H1 (cell line): ENCODE results near the gene WDR13.

Experiments
- BACH1 ChIP-seq: IDR thresholded peaks from 2 replicates; pipeline ENCODE4 v1.6.1; 2012; ENCODE audit warnings: low read length, improper control_type of control experiment
- BRCA1 ChIP-seq: IDR thresholded peaks from 2 replicates; pipeline ENCODE4 v1.6.1; 2012; ENCODE audit warnings: low read depth, low read length, improper control_type of control experiment
- CTCF ChIP-seq, 3 experiments: IDR thresholded peaks; 1 replicate in 2 of 3; 2 replicates in 1 of 3; pipeline versions ENCODE4 v1.5.1 to v1.6.1; 2011; ENCODE audit warnings: low read length in 3 of 3, mild to moderate bottlenecking in 3 of 3, inconsistent platforms in 2 of 3, low read depth in 1 of 3, moderate library complexity in 1 of 3; ENCODE audit not compliant: insufficient read depth in 1 of 3; ENCODE audit errors: control extremely low read depth in 1 of 3
- EZH2 ChIP-seq: fragments of 200-600 bp; sonication (generic); IDR thresholded peaks from 2 replicates; pipeline ENCODE4 v1.7.1; 2012; ENCODE audit warnings: low read depth, mild to moderate bottlenecking, moderate library complexity, low read length, inconsistent platforms; ENCODE audit not compliant: severe bottlenecking
- JUN ChIP-seq: IDR thresholded peaks from 2 replicates; pipeline ENCODE4 v1.6.1; 2011; ENCODE audit warnings: low read depth, mild to moderate bottlenecking, improper control_type of control experiment, low read length
- JUND ChIP-seq: IDR thresholded peaks from 2 replicates; pipeline ENCODE4 v1.6.1; 2011; ENCODE audit warnings: mild to moderate bottlenecking, improper control_type of control experiment, low read length
- MAFK ChIP-seq: IDR thresholded peaks from 2 replicates; pipeline ENCODE4 v1.6.1; 2012; ENCODE audit warnings: low read depth, mild to moderate bottlenecking, improper control_type of control experiment, low read length
- POLR2A ChIP-seq, 2 experiments: IDR thresholded peaks; 1 replicate in 1 of 2; 2 replicates in 1 of 2; pipeline ENCODE4 v1.6.1; 2011; ENCODE audit warnings: low read depth in 2 of 2, low read length in 2 of 2, mild to moderate bottlenecking in 2 of 2; ENCODE audit errors: control extremely low read depth in 1 of 2
- POLR2AphosphoS5 ChIP-seq: IDR thresholded peaks from 2 replicates; pipeline ENCODE4 v1.6.1; 2011; ENCODE audit warnings: low read depth, low read length
- SP1 ChIP-seq: IDR thresholded peaks from 2 replicates; pipeline ENCODE4 v1.6.1; 2011; ENCODE audit warnings: low read depth, low read length
- YY1 ChIP-seq: IDR thresholded peaks from 2 replicates; pipeline ENCODE4 v1.6.1; 2011; ENCODE audit warnings: low read depth, mild to moderate bottlenecking, low read length

- TF ChIP-seq CTCF (IDR thresholded peaks at IDR 0.05; ENCODE audit: control extremely low read depth in 1 of 3, insufficient read depth in 1 of 3, low read depth in 1 of 3, low read length in 3 of 3) (no peak), BRCA1 (no peak), MAFK (no peak), POLR2AphosphoS5 (no peak), JUND (no peak), JUN (no peak), POLR2A (IDR thresholded peaks at IDR 0.05; ENCODE audit: control extremely low read depth in 1 of 2, low read depth in 2 of 2, low read length in 2 of 2) (no peak), EZH2 (no peak), SP1 (no peak), YY1 (no peak), BACH1 (no peak)
These were observed 51.8 kb downstream of the WDR13 start for GRCh38 chrX:48649102-48649501.
